GM20431 (cell line): Measurements from ENCODE around the gene CAMK1D.
"Not testable (repeated sequence)": the region's sequence is repeated elsewhere in the genome, so short reads cannot be mapped to it uniquely, and the experiment has no call there.

Source experiments
- in situ Hi-C: fragments of 300-500 bp; cut with MseI, MboI; formaldehyde crosslinking; loops from one replicate; pipeline ENCODE4 v1.15.0; 2020; ENCODE audit warnings: low sequenced_read_pairs; ENCODE audit not compliant: unreplicated experiment

Gene CAMK1D

GRCh38 chr10:12787297-12787696 lies 437.9 kb downstream of the CAMK1D start:
- in situ Hi-C loops, result no loop called here

DNA sequence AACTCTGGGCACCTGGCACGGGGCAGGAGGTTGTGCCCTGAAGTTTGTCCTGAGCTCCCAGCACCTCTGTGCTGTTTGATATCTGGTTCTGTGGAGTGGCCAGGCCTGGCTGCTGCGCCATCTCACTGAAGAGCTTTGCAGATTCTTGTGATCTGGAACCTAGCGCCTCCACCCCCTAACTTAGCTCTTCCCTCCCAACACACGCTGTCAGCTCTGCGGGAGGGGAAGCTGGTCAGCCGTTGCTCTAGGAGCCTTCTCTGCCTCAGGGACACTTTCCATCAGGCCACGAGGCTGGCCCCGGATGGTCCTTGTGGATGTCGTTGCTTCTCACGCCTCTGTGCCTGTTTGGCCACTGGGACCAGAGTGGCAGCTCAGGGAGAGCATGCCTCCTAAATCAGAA lies 438.9 kb downstream of the CAMK1D start:
- in situ Hi-C loops, result no loop called here

DNA sequence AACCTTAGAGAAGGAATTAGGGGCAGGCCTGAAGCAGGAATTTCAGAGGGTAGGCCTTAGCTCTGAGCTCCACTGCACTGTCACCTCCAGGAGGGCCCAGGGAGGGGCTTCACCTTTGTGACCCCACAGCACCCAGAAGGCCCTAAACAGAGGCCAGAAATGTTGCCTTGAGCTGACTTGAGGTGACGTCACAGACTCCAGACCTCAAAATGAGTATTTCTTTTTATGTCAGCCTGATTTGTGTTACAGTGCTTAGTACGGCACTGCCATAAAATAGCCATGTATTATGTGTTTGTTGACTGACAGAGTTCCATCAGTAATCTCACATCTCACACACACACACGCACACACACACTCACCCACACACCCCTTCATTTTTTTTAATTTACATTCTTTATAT lies 440.9 kb downstream of the CAMK1D start:
- in situ Hi-C loops, result no loop called here

GRCh38 chr10:12791728-12792127 lies 442.4 kb downstream of the CAMK1D start:
- in situ Hi-C loops, result no loop called here

DNA sequence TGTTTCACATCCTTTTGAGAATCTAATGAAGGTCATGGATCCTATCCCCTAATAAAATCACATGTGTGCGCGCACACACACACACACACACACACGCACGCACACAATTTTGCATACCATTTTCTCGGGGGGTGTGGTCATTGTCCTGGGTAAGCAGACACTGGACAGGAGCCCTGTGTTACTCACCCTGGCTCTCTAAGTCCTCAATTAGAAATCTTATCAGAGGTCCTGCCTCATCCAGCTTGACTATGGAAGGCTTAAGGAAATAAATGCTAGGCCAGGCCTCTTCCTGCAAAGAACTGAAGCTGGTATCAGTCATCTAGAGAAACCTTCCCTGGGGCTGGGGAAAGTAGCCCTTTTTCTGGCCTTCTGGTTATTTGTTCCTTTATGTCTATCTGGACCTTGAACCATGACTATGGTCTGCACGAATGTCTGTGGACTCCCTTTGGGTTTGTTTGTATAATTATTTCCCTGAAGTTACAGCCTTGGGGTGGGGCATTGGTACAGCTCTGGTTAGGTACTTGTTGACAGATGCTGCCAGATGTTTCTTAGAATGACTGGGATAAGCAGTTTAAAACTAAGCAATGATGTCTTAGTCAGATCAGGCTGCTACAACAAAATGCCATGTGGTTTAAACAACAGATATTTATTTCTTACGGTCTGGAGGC lies 443.7 kb downstream of the CAMK1D start:
- in situ Hi-C loops, result no loop called here

- in situ Hi-C loops, result no loop called here
Measured at GRCh38 chr10:12795315-12796110, 446.2 kb downstream of the CAMK1D start.

DNA sequence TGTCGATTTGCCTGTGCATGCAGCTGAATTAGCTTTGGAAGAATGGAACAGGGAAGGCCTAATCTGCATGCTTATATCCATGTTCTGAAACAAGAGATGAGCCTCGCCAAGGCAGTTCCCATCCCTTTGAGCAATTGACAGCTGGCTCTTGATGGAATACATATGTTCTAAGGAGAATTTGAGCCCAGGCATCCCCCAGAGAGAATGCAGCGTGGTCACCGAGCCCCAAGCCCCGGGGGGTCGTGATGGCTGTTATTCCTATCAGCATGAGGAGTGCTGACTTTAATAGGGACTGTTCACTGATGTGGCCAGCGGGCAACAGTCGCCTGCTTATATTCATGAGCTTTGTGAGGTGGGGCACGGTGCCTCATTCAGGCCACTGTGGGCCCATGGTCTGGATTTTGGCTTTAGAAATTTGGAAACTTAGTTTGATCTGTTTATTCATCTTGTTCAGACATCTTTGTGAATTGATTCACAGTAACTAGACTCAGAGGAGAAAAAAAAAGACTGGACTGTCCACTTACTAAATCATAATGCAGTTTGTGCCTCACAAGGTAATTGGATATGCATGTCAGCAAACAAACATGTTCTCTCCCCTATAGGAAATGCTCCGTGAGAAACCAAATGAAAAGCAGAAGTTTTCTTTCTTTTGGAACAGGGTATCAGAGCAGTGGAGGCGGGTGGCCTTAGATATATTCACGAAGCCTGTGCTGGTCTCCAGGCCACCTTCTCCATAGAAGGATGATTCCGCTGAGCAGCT lies 447.2 kb downstream of the CAMK1D start:
- in situ Hi-C loops, result no loop called here

DNA sequence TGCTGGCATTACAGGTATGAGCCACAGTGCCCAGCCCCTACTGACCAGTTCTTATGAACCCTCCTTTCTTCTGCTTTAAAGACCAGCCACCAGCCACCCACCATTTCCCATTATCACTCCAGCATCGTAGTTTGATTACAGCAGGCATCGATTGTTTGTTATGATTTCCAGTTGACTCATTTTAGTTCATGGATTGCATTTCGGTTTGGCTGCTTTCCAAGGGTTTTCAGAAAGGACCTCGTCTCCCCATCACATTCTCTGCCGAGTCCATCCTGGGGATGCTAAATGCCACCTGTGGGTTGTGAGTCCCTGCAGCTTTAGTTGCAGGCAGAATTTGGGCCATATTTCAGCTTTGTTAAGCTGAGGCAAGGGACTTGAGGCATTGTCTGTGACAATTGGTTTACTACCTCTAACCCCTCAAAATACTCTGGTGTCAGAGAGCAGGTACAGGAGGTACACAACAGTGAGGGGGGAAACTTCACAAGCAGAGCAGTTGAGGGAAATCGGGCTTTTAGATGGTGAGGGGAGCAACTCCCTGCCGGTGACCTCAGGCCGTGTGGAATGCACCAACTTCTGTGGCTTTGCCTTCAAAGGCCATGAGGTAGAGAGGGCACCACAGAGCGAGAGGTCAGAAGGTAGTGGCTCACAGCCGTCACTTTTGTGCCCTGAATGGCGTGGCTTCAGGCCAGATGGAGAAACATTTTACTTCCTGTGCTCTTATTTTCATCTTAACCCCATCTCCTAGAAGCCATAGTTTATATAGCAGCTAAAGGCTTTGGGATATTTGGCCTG lies 448.3 kb downstream of the CAMK1D start:
- in situ Hi-C loops, result no loop called here

DNA sequence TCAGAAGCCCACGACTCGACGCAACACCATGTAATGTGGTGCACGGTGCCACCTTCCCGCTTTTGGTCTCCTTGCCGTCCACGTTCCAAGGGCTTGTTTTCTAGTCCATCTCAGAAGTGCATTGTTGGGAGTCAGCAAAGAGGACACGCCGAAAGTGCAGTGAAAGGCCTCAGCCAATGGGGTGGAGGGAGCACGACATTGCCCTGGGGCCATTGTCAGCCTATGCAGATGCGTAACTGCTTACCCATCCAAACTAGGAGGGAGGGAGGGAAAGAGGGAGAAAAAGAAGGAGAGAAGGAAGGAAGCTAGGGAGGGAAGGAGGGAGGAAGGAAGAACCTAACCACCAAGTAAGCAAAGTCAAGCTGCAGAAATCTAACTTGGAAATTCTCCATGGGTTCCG lies 449.8 kb downstream of the CAMK1D start:
- in situ Hi-C loops, result no loop called here

DNA sequence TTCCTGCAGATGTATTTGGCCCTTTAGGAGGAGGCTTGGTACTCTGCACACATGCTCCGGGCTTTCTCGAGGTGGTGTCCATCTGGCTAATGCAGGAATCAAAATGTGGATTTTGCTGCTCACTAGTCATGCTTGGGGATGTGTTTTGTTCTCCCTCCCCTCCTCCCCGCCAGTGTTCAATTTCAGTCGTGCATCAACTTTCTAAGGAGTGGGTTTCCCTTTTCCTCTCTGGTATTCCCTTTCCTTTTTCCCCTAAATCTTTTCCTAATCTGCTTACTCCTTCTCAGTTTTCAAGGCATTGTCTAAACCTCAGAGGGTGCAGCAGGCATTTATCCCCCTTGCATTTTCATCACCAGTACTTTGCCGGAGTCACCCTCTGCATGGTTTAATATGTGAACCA lies 450.4 kb downstream of the CAMK1D start:
- in situ Hi-C loops, result no loop called here

GRCh38 chr10:12800302-12800701 lies 451.0 kb downstream of the CAMK1D start:
- in situ Hi-C loops, result no loop called here

DNA sequence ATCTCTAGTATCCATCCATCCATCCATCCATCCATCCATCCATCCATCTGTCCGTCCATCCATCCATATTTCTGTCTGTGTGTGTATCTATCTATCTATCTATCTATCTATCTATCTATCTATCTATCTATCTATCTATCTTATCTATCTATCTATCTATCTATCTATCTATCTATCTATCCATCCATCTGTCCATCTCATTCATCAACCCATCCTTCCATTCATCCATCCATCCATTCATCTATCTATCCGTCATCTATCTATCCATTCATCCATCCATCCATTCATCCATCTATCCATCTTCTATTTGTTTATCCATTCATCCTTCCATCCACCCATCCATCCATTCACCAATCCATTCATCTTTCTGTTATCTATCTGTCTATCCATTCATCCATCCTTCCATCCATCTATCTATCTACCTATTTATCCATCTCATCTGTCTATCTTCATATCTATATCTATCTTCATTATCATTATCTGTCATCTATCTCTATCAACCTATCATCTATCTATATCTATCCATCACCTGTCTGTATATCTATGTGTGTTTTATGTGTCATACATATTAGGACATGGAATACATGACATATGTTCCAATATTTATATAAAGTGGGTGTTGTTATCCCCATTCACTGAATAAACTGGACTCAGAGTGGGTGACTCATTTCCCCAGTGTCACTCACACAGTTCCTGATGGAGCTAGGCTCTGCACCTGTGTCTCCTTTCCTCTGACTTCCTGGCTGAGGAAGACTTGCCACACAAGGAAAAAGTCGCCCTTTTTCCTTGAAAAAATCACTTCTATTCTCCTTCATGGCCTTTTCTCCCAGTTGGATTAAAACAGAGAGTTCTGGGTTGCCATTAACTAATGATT lies 452.1 kb downstream of the CAMK1D start:
- in situ Hi-C loops, result no loop called here

- in situ Hi-C loops, result no loop called here
Measured at GRCh38 chr10:12803776-12804175, 454.4 kb downstream of the CAMK1D start.

GRCh38 chr10:12806228-12807095 lies 457.1 kb downstream of the CAMK1D start:
- in situ Hi-C loops, result no loop called here

DNA sequence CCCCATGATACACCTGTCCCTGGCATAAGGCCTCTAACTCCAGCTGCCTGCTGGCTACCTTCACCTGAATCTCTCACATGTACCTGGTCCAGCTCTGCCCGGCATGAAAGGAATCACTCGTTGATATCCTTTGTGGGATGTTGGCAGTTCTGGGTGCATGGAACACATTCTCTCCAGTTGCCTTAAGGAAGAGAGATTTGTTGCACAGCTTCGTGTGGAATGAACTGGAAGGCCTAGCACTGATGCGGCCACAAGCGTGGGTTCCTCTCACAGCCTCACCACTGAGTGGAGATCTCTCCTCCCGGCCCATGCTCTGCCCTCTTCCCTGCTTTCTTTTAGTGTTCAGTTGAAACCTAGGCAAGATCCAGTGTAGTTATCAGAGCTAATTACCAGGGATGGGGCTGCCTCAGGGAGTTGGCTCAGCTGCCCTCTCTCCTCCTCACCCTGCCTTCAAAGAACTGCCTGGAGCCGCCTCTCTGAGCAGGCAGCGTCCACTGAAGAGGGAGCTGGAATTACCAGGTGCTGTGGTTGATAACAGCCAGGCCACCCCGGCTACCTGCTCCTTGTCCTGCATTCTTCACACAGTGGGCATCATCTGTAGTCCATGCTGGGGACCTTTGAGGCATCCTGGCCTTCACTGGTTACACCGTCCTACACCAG lies 457.9 kb downstream of the CAMK1D start:
- in situ Hi-C loops, result no loop called here

- in situ Hi-C loops, result no loop called here
Measured at GRCh38 chr10:12808014-12808613, 458.8 kb downstream of the CAMK1D start.

GRCh38 chr10:12810046-12810445 lies 460.7 kb downstream of the CAMK1D start:
- in situ Hi-C loops, result not testable (repeated sequence)
